ENCODE data around the gene NR3C2. TPM values are rescaled to one million over a fixed set of nuclear protein-coding genes. Genes with fewer than 3 reads are reported as not detected.

Gene NR3C2
- total RNA-seq, 2 experiments from 2014 or later: 2.0 to 5.2 TPM

DNA sequence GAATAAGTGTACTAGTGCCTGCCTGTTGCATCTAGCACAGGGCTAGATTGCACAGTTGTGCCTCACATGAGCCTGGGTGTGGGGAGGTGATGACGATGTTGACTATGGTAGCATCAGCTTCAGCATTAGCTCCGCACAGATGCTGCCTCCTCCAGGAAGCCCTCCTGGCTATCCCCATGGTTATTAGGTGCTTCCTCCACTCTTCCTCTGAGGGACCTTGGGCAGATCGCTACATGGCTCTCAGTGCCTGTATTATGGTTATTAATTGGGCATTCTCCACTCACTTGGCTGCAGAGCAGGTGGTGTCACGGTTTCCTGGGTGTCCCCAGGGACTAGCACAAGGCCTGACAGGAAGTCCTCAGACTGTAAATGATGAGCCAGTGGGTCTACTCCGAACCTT, 384.7 kb downstream of the NR3C2 start:
- no peaks in the 10 kb centered on the region for H3K9me3 ChIP-seq (ENCODE audit: low read length)
- H3K9me2 ChIP-seq (ENCODE audit: insufficient read depth, low read length): no peaks in the 10 kb centered on the region
- peak overlapping the region; percentile 60; the same call in 1 of the 2 replicates for H2AFZ ChIP-seq (ENCODE audit: low read length)
- H3K79me2 ChIP-seq (ENCODE audit: insufficient read depth, low read depth, low read length): no peaks in the 10 kb centered on the region
- H3K4me1 ChIP-seq (ENCODE audit: insufficient read depth, low read length, poor library complexity, severe bottlenecking): peaks cover 75% of the 10 kb centered on the region
- peak overlapping the region; percentile 62 for H3K27ac ChIP-seq (ENCODE audit: low read depth, low read length, poor library complexity, severe bottlenecking)
- no peaks in the 10 kb centered on the region for H4K20me1 ChIP-seq (ENCODE audit: insufficient read depth, low read length)
- no peaks in the 10 kb centered on the region for H3K36me3 ChIP-seq (ENCODE audit: insufficient read depth, low read length)
- BruUV-seq (replicated peaks): no TSS peak
- TF ChIP-seq, protein P1, sequence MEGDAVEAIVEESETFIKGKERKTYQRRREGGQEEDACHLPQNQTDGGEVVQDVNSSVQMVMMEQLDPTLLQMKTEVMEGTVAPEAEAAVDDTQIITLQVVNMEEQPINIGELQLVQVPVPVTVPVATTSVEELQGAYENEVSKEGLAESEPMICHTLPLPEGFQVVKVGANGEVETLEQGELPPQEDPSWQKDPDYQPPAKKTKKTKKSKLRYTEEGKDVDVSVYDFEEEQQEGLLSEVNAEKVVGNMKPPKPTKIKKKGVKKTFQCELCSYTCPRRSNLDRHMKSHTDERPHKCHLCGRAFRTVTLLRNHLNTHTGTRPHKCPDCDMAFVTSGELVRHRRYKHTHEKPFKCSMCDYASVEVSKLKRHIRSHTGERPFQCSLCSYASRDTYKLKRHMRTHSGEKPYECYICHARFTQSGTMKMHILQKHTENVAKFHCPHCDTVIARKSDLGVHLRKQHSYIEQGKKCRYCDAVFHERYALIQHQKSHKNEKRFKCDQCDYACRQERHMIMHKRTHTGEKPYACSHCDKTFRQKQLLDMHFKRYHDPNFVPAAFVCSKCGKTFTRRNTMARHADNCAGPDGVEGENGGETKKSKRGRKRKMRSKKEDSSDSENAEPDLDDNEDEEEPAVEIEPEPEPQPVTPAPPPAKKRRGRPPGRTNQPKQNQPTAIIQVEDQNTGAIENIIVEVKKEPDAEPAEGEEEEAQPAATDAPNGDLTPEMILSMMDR (conservative IDR thresholded peaks at IDR 0.05; ENCODE audit: low read length): no peak
- TF ChIP-seq EZH2phosphoT487 (IDR thresholded peaks at IDR 0.05; ENCODE audit: borderline replicate concordance, low read depth, low read length): no peak
- DNase-seq (ENCODE audit: low spot score): peak; percentile 87
- ChIA-PET CTCF (ENCODE audit: unreplicated experiment) (interaction anchor here (1.7 kb wide), 1 partner anchor 13 kb away, joined by 8 read pairs; no protein-coding TSS in a partner anchor), POLR2A (interaction anchor here (0.8 kb wide), 1 partner anchor 389 kb away, joined by 3 read pairs; no protein-coding TSS in a partner anchor)
- peak overlapping the region; percentile 29 for H3K4me3 ChIP-seq (ENCODE audit: low read depth, low read length, poor library complexity, severe bottlenecking)
- intact Hi-C loops (cut with micrococcal nuclease; ENCODE audit: unreplicated experiment): loop anchor here (2.0 to 10.0 kb wide), 3 partner anchors 385 to 1207 kb away; partner anchors contain the start of gene NR3C2
- peak overlapping the region; percentile 65 for H3K4me2 ChIP-seq (ENCODE audit: low read length)

DNA sequence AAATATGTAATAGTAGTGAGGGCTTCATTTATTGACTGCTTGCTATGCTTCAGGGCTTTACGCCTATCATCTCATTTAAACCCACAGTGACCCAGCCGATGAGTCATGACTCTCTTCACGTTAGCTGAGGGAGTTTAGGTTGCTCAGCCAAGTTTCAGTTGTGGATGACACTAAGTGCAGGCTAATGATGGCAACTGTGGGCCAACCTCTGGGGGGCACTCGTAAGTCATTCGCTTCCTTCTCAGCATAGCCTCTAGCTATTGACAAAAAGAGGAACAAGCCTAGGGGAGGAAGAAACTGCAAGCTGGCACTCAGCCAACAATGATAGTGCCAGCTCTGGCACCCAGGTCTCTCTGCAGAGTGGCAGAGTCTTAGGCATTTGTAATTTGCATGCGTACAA, 385.3 kb downstream of the NR3C2 start:
- H3K27ac ChIP-seq (ENCODE audit: low read depth, low read length, poor library complexity, severe bottlenecking): peak overlapping the region; percentile 62

More for the DNA sequence above, 385.3 kb downstream of the NR3C2 start:
- intact Hi-C loops (cut with micrococcal nuclease; ENCODE audit: unreplicated experiment): loop anchor here (2.0 to 10.0 kb wide), 3 partner anchors 386 to 1208 kb away; partner anchors contain the start of gene NR3C2
- H3K36me3 ChIP-seq (ENCODE audit: insufficient read depth, low read length): no peaks in the 10 kb centered on the region
- peak overlapping the region; percentile 54; the same call in 1 of the 2 replicates for H2AFZ ChIP-seq (ENCODE audit: low read length)
- no peak for TF ChIP-seq EZH2phosphoT487 (IDR thresholded peaks at IDR 0.05; ENCODE audit: borderline replicate concordance, low read depth, low read length)
- TF ChIP-seq, protein P1 (conservative IDR thresholded peaks at IDR 0.05; ENCODE audit: low read length): peak; percentile 91
- peak overlapping the region; percentile 29 for H3K4me3 ChIP-seq (ENCODE audit: low read depth, low read length, poor library complexity, severe bottlenecking)
- ChIA-PET POLR2A (no interaction called here), CTCF (ENCODE audit: unreplicated experiment) (interaction anchor here (1.7 kb wide), 1 partner anchor 12 kb away, joined by 8 read pairs; no protein-coding TSS in a partner anchor)
- BruUV-seq (replicated peaks): no TSS peak
- H3K9me3 ChIP-seq (ENCODE audit: low read length): no peaks in the 10 kb centered on the region
- H4K20me1 ChIP-seq (ENCODE audit: insufficient read depth, low read length): no peaks in the 10 kb centered on the region
- no peaks in the 10 kb centered on the region for H3K79me2 ChIP-seq (ENCODE audit: insufficient read depth, low read depth, low read length)
- peak; percentile 94 for DNase-seq (ENCODE audit: low spot score)
- peaks cover 82% of the 10 kb centered on the region for H3K4me1 ChIP-seq (ENCODE audit: insufficient read depth, low read length, poor library complexity, severe bottlenecking)
- H3K9me2 ChIP-seq (ENCODE audit: insufficient read depth, low read length): no peaks in the 10 kb centered on the region
- H3K4me2 ChIP-seq (ENCODE audit: low read length): peak overlapping the region; percentile 65

Data from OCI-LY7 (cell line).